Left cardiac atrium (tissue), 4 donors: Measurements from ENCODE around the gene RARA. TPM values are rescaled to one million over a fixed set of nuclear protein-coding genes. Genes with fewer than 3 reads are reported as not detected.
"Not testable (repeated sequence)": the region's sequence is repeated elsewhere in the genome, so short reads cannot be mapped to it uniquely, and the experiment has no call there.

Experiments used
- ATAC-seq, 2 donors: fragments of 200-7000 bp; cut with Tn5 transposase; one replicate each; pipeline ENCODE4 v1.9.1; 2020; ENCODE audit warnings: mild to moderate bottlenecking in 2 of 2, moderate library complexity in 2 of 2
- DNase-seq: peaks from one replicate; pipeline ENCODE4 v3.0.0-alpha.2; 2020
- intact Hi-C, 2 donors: fragments of 100-400 bp; cut with DNase I; formaldehyde crosslinking; loops; one replicate each; pipeline versions ENCODE4 v1.14.1 to v1.15.1; 2022 to 2023
- total RNA-seq, 2 donors: library from RNA; stranded (reverse); fragmentation: NEBNext Ultra II Directional; extraction: Animal tissue kit (Norgen Biotek cat#: 25700); gene quantifications; one replicate each; pipeline ENCODE4 v1.2.1, GENCODE V29; 2021
- donor health status: DM: no; HTN: yes; CAD: no.
- donor health status: DM: no; HTN: yes; CAD: no; lungs with severe emphysema.
- donor health status: DM: yes; HTN: yes; CAD: no.
- donor health status: Dilated cardiomyopathy.

RARA gene
- total RNA-seq, 2 donors from 2014 or later = 23.3 to 43.8 TPM

GRCh38 chr17:40374821-40375498, 66.0 kb downstream of the RARA start:
- DNase-seq = no peak
- no peak for ATAC-seq
- intact Hi-C loops = no loop called here

- intact Hi-C loops, DNase-seq, ATAC-seq: not testable (repeated sequence)
Observed at GRCh38 chr17:40375786-40376185, 66.8 kb downstream of the RARA start.

- ATAC-seq, intact Hi-C loops, DNase-seq: not testable (repeated sequence)
Observed at GRCh38 chr17:40376541-40376940, 67.6 kb downstream of the RARA start.

GRCh38 chr17:40377832-40378231, 68.9 kb downstream of the RARA start:
- no peak for ATAC-seq
- intact Hi-C loops = no loop called here
- DNase-seq = no peak

GRCh38 chr17:40378966-40379365, 70.0 kb downstream of the RARA start:
- DNase-seq = no peak
- intact Hi-C loops = no loop called here
- no peak for ATAC-seq

- intact Hi-C loops = no loop called here
- ATAC-seq (no peak), DNase-seq (no peak)
Observed at GRCh38 chr17:40382251-40382650, 73.3 kb downstream of the RARA start.

- DNase-seq, ATAC-seq, intact Hi-C loops: not testable (repeated sequence)
Observed at GRCh38 chr17:40386555-40386954, 77.6 kb downstream of the RARA start.

GRCh38 chr17:40399185-40399584, 90.2 kb downstream of the RARA start:
- ATAC-seq (peak; percentile 53 to 67), DNase-seq (no peak)
- intact Hi-C loops = loop anchor here (1.0 to 10.0 kb wide), 2 partner anchors 126 to 134 kb away; no protein-coding TSS in a partner anchor

- DNase-seq = no peak
- ATAC-seq = no peak
- intact Hi-C loops = no loop called here
Observed at GRCh38 chr17:40402668-40403067, 93.7 kb downstream of the RARA start.

GRCh38 chr17:40404003-40404402, 95.0 kb downstream of the RARA start:
- ATAC-seq = no peak
- DNase-seq = no peak
- intact Hi-C loops = no loop called here

Other genes starting within 250 kb of the RARA start
- gene THRA, start 246.2 kb upstream of the RARA start, total RNA-seq = 10 to 100 TPM; 54.4 to 77.9 TPM
- 10 to 100 TPM; 17.1 to 19.5 TPM for gene NR1D1, start 208.6 kb upstream of the RARA start, total RNA-seq
- gene MSL1, start 187.2 kb upstream of the RARA start, total RNA-seq = 10 to 100 TPM; 54.0 to 57.8 TPM
- 10 to 100 TPM; 49.6 to 53.1 TPM for gene CASC3, start 168.6 kb upstream of the RARA start, total RNA-seq
- gene RAPGEFL1, start 131.7 kb upstream of the RARA start, total RNA-seq = 1 to 10 TPM; 2.8 to 4.6 TPM
- 10 to 100 TPM; 13.9 to 14.4 TPM for gene WIPF2, start 89.9 kb upstream of the RARA start, total RNA-seq
- 1 to 10 TPM; 1.3 to 1.9 TPM for gene CDC6, start 21.3 kb upstream of the RARA start, total RNA-seq
- 1 to 10 TPM; 1.2 to 1.3 TPM for gene GJD3, start 55.6 kb downstream of the RARA start, total RNA-seq
- gene TOP2A, start 108.7 kb downstream of the RARA start, total RNA-seq = 1 to 10 TPM in 1 of 2 donors, under 1 TPM in 1; 0.47 to 4.2 TPM
- 100 to 1,000 TPM; 443 to 470 TPM for gene IGFBP4, start 134.3 kb downstream of the RARA start, total RNA-seq
- gene TNS4, start 192.4 kb downstream of the RARA start, total RNA-seq = not detected